NCI-H748 (cell line): ENCODE measurements around the gene GMDS.
A peak's percentile ranks its signal among the peaks of the same experiment; 100 is the strongest.

Experiments used
- DNase-seq: peaks from one replicate; lab custom pipeline; 2025; ENCODE audit not compliant: unreplicated experiment; lab: John Stamatoyannopoulos, UW

GMDS gene

DNA sequence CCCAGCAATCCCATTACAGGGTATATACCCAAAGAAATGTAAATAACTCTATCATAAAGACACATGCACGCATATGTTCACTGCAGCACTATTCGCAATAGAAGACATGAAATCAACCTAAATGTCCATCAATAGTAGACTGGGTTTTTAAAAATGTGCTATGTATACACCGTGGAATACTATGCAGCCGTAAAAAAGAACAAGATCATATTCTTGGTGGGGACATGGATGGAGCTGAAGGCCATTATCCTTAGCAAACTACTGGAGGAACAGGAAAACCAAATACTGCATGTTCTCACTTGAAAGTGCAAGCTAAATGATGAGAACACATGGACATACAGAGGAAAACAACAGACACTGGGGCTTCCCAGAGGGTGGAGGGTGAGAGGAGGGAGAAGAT is 201.2 kb downstream of the GMDS start:
- DNase-seq, result no peak

DNA sequence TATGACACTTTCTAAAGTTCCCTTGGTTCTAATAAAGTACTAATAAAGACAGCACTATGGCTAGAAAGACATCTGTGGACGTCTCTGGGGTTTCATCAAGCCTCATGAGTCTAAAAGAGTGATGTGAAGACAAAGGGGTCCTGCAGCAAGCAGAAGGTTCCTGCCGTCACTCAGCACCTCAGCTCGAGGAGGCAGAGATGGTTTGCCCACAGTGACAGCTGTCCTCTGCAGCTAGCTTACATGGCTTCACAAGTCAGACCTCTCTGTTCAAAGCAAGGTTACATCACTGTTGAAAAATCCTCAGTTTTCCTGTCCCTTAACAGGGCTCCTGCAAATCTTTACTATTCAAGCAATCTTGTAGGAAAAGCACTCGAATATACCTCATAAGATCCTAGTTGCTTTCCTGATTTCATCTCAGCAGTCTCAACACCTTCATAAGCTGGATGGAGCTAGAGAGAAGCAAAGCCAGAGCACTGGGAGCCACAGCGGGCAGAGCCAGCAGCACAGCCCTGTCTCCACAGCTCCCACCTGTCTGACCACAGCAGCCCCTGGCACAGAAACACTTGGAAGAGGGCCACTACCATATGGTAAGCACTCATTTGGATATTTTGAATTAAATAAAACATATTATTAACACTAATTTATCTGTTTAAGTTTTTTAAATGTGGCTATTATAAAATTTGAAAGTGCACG is 202.3 kb downstream of the GMDS start:
- no peak for DNase-seq

DNA sequence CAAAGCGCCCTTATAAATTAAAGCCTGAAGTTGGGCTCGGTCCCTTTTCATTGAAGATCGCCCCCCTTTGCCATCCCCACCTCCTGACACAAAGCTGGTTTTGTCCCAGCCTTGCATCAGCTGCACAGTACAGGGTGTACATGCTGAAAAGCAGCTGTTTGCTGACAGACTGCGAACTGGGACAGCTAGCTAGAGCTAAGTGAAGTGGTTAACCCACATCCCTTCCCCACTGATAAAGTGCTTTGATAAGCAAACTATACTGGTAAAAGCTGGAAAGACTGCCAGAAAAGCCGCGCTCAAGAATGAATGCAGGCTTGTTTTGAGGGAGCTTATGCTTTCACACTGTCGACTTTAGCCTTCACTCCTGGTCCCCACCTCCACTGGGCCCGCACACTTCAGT is 207.3 kb downstream of the GMDS start:
- DNase-seq, result no peak

DNA sequence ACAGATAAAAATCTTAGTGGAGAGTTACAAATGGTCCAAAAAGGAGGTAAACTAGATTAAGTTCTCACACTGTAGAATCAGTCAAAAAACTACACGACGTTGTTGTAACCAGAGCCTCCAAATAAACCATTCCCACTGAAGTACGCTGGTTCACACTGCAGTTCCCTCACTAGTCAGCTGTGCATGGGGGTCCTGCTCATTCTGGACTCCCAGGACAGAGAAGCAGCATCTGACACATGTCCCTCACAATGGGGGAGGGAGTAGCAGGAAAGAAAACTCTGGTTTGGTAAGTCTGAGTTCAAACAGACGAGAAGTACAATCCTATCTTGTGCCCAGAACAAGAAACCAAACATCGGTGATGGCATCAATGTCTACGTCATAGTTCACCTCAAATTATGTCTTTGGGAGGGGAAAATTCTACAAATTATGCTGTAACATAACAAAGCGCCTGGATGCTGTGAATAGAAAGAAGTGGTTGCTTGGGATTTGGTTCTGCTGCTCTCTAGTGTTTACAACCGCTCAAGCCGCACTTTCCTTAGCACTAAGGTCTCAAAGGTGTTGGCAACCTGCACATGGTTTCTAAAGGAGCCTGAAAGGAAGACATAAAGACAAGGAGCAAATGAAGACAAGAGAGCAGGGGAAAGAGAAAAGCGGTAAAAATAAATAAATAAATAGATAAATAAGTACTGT is 208.0 kb downstream of the GMDS start:
- DNase-seq, result peak; percentile 23

DNA sequence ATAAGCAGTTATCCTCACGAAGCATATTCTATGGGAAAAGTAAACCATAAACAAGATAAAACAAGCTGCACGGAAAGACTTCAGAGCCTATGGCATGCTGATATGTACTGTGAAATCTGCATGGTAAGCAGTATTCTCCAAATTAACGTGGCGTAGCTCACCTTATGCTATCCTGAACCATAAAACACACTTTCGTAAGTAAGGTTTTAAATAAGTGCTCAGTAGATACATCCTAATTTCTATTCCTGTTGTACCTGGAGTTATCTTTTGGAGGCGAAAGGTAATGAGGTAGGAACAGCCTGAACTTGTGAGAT is 208.7 kb downstream of the GMDS start:
- no peak for DNase-seq

DNA sequence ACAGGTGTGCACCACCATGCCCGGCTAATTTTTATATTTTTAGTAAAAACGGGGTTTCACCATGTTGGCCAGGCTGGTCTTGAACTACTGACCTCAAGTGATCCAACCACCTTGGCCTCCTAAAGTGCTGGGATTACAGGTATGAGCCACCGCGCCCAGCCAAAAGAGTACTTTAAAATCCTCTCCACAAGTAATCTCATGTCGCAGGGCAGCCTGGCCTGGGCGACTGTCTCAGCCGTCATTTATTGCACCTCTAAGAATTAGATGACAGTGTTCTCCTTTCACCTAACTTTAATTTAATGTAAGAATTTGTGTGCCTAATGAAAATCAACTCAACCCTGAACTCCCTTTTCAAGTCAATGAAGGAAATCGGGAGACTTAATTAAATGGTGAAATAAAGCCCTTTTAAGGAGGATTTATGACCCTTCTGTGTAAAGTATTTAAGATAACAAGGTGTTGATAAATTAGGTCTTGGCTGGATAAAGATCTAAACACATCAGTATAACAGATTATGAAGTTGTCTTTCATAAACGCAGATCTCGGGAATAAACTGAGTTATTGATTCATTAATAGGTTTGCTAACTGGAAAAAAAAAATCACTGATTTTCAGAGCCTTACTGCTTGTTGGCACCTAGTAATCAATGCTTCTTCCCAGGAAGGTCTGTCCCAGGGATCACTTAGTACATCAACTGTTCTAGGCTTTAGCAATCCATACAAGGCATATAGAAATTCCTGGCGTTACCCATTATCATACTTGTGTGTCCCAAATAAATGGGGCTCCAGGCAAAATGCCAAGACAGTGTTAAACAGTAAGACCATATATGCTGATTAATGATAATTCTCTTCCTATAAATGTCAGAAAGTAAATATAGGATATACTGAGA is 209.3 kb downstream of the GMDS start:
- no peak for DNase-seq

DNA sequence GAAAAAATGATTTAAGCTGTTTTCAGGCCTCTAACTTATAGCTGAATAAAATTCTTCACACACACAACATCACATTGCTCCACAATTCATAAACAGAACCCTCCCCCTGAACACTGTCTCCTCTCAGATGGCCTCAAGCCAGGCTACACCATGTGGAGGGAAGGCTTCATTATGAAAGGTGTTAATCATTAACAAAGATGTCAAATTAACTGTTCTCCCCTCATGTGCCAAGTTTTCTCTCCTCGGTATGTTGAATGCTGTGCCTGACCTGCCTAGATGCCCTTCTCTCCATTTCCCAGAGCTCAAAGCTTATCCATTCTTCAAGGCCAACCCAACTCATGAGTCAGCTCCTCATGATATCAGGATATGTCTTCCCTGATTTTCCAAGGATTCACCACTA is 210.4 kb downstream of the GMDS start:
- DNase-seq, result no peak

DNA sequence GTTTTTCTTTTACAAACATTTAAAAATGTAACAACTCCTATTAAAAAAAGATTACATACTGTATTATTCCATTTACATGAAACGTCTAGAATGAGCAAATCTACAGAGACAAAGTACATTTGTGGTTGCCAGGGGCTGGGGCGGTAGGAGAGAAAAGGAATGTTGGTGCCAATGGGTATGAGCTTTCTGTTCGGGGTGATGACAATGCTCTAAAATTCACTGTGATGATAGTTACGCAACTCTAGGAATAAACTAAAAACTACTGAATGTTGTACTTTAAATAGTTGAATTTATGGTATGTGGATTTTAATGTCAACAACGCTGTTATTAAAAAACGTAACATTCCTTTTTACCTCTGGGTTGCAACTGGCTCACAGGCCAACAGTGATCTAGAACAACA is 211.1 kb downstream of the GMDS start:
- DNase-seq, result no peak

DNA sequence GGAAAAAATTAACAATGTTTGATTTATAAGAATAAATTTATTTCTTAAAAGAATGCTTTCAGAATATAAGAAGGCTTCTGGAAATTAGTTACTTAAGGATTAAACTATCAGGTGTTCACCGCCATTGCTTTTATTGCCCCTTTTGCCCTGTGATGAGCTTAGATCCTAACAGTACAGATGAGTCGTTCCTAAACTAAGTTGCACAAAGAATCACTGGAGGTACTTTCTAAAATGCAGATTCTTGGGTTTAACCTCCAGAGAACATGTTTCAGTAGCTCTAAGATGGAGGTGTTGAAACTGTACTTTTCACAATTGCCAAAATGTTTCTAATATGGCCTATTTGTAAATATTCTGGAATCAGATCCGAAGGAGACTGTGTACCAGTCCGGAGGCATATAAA is 211.9 kb downstream of the GMDS start:
- no peak for DNase-seq

DNA sequence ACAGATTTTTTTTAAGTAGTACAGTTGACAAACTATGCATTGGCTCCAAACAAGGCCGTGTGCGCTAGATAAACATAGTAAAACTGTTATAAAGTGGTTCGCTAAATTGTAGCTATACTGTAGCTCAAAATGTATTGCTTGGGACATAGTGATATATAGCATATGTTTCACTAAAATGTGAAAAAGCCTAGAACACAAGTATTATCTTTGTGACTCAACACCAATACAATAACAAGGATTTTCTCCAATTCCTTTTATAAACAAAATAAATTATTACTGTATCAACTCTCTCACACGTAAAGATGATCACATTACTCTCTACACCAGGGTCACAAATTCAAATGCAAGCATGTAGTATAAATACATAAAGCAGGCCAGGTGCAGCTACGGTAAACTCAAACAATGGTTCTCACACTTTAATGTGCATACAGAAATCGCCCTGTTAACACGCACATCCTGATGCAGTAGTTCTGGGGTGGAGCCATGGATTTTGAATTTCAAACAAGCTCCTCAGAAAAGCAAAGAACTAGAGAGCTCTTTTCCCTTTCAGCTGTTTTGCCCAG is 214.6 kb downstream of the GMDS start:
- peak; percentile 91 for DNase-seq

DNA sequence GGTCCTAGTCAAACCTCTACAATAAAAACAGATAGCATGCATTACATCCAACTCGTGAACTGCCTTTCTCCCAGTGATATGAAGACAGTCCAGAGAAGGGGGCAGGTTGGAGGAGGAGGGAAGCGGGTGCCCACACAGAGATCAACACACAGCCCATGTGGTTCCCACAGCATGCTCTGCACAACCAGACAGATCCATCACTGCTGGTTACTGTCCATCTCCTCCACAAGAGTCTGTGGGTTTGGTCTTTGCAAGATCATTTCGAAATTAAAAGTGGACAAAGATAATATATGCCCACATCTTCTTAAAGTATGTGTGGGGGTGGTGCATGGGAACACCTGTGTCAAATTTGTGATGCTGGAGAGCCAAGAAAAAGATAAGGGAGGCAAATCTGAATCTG is 215.5 kb downstream of the GMDS start:
- DNase-seq, result no peak

DNA sequence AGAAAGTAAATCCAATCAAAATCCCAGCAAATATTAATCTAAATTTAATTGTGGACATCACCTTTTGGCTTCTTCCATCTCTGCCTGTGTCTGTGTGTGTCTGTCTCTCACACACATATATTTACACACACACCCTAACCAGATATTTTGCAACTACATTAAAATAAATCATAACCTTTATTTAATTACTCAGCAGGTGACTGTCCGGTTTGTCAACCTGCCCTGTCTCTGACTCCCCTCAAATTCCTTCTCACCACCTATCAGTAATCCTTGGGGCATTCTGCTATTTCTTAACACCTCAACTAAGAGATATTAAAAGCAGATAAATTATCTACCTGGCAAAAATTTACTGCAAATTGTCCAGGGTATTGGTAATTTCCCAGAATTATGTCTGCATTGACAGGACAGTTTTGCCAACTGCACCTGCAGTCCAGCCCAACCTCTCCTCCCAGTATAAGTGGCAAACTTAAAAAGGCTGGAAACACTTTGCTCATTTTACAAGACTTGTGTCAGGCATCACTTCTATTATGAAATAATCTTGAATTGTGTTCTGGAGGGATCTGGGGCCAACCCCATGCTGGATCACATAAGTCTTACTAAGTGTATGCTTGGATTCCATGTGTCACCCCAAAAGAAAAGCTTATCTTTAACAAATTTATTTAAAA is 216.1 kb downstream of the GMDS start:
- DNase-seq, result peak; percentile 32

DNA sequence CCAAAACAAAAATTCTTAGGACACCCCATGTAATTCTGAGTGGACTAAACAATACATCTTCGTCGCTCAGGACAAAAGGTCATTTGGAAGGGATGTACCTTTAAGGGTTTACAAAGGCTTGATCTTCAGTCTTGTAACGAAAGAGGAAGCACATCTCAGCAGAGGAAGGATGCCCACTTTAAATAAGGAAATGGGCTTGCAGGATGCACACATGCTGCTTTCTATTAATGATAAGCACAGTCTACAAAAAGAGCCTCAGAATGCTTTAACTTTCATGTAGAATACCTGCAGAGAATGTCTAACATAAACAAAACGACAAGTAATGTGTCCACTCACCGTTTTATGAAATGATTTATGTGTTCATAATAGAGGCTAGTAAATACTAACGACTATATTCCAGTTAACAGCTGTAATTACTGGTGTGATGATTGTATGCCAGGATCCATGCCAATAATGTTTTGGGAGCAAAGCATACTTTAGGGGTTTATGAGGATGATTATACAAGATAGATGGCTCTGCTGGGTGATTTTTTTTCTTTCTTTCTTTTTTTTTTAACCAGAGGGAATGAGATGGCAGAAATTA is 216.9 kb downstream of the GMDS start:
- DNase-seq, result peak; percentile 95

DNA sequence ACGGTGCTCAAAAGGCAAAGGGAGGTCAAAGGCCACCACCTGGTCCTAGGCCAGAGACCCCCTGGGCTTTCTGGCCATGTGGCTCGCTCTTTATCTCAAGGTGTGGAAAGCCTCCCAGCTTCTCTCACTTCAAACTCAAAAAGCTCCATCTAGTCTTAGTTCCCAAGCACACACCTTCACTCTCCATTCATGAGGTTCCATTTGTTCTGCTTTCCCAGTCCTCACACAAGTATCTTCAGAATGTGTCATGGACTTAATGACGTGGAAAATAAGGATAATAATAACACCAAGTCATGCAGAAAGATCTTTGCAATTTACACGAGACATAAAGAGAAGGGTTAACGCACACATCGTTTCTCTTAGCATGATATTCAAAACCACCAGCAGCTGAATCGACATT is 219.3 kb downstream of the GMDS start:
- no peak for DNase-seq

DNA sequence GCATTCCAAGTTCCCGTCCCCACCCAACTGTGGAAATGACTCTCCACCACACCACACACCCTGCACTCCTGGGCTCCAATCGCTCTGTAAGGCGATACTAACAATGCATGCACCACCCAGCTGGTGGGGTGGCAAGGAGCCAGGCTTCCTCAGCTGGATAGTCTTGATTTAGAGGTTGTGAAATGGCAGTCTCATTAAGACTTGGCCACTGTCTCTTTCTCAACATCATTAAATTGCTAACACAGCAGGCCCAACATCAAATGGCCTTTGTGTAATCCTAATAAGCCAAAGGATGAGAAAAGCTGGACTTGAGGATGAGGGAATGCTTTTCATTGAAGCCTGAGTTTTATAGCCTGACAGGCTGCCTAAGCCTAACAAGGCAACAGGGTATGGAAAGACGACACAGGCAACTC is 223.7 kb downstream of the GMDS start:
- peak; percentile 98 for DNase-seq

DNA sequence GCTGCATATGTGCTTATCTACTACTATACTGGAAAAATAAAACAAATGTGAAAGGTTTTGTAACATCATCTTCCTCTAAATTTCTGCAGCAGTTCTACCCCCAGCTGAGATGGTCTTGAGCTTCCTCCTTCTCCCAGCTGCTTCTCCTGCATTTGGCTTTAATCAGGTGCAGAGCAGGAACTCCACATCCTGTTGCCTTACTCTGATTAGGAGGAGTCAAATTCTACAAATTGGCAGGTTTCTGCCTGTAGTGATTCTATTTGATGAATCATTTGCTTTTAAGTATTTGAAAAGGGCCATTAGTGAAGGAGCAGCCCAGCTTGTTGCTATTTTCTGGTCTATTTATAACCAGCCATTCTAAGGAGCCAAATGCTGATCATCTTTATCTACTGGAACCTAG is 224.5 kb downstream of the GMDS start:
- peak; percentile 79 for DNase-seq

DNA sequence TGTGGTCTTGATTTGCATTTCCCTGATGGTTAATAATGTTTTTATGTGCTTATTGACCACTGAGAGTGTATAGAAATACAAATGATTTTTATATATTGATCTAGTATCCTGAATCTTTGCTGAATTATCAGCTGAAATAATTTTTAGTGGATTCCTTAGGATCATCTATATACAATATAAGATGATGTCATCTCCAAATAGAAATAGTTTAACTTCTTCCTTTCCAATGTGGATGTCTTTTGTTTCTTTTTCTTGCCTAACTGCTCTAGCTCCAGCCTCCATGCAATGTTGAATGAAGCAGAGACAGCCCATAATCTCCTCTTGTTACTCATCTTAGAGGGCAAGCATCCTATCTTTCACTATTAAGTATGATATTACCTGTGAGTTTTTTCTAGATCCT is 226.4 kb downstream of the GMDS start:
- no peak for DNase-seq

DNA sequence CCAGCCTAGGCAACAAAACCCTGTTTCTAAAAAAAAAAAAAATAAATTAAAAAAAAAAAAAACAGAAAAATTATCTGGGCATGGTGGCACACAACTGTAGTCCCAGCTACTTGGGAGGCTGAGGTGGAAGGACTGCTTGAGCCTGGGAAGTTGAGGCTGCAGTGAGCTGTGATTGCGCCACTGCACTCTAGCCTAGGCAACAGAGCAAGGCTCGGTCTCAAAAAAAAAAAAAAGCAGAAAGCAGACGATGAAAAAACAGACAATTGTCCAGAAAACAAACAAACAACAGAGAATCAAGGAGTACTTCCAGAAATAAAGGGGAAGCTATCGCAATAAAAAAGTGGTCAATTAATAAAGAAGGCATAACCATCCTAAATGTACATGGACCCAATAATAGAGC is 229.4 kb downstream of the GMDS start:
- DNase-seq, result no peak

DNA sequence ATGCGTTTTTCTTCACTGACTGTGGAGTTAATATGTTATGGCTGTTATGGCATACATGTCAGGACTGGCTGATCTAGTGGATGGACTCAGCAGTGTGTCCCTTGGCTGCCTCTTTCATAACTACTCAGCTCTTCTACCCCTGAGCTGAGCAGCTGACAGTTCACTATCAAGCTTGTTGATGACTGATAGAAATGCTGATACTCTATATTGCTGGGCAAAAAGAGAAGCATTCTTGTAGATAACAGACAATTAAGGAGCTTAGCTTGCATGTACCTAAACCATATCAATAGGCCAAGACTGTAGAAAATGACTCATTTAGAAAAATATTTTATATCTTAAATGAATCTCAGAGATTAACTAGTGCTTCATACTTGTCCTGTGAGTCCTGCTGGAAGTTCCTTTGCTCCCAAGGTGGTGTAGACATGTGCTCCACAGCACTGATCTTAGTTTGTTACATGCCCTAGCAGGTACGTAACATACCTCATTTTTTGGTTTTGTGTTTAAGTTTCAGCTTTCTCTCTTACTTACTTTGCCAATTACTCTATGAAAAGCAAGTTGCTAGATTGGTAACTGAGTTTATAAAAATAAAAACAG is 236.9 kb downstream of the GMDS start:
- DNase-seq, result no peak

DNA sequence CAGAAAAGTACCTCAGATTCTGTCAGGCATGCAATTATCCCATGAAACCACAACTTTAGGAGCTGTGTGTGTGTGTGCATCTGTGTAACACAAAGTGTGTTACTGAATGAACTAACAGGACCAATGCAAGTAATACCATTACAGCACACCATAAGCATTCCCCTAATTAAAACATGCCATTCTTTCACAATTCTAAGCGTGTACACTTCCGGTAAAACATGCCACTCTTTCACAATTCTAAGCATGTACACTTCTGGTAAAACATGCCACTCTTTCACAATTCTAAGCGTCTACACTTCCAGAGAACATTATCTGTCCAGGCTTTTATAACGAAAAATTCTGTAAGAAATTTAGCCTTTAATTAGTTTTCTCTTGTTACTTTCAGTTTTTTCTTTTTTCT is 238.2 kb downstream of the GMDS start:
- no peak for DNase-seq

DNA sequence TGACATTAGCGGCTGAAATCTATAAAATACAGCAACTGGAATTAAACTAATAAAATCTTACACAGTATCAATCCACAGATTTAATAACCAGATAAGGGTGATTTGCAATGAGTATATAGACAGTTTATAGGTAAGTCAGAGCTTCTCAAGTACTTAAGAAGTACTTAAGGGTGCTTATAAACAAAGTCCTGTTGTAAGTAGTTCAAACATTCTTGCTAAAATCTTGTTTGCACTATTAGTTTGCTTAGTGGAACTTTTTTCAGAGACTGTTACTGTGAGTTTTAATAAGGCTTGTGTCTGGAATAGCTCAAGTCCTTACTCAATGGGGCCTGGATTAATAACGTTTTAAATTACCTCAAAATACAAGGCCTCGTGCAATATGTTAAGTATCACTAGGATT is 240.5 kb downstream of the GMDS start:
- DNase-seq, result no peak
